Measurements from ENCODE around the gene TTC14.
"Not testable (repeated sequence)": the region's sequence is repeated elsewhere in the genome, so short reads cannot be mapped to it uniquely, and the experiment has no call there.

TTC14 gene

GRCh38 chr3:180580934-180581333 is 21.0 kb upstream of the TTC14 start:
- H3K4me3 ChIP-seq (ENCODE audit: low read depth, low read length): no peak overlapping the region
- no peak for TF ChIP-seq CTCF (IDR thresholded peaks at IDR 0.05; ENCODE audit: low read depth, low read length)

GRCh38 chr3:180590396-180590795 is 11.6 kb upstream of the TTC14 start:
- TF ChIP-seq CTCF (IDR thresholded peaks at IDR 0.05; ENCODE audit: low read depth, low read length): no peak
- H3K4me3 ChIP-seq (ENCODE audit: low read depth, low read length): no peak overlapping the region

- H3K4me3 ChIP-seq (ENCODE audit: low read depth, low read length): not testable (repeated sequence)
These were observed 8.3 kb upstream of the TTC14 start for GRCh38 chr3:180593631-180594030.

- H3K4me3 ChIP-seq (ENCODE audit: low read depth, low read length): no peak overlapping the region
- no peak for TF ChIP-seq CTCF (IDR thresholded peaks at IDR 0.05; ENCODE audit: low read depth, low read length)
These were observed 7.1 kb upstream of the TTC14 start for GRCh38 chr3:180594631-180595558.

- TF ChIP-seq CTCF (IDR thresholded peaks at IDR 0.05; ENCODE audit: low read depth, low read length): no peak
- no peak overlapping the region for H3K4me3 ChIP-seq (ENCODE audit: low read depth, low read length)
These were observed 6.4 kb upstream of the TTC14 start for GRCh38 chr3:180595559-180595935.

- no peak for TF ChIP-seq CTCF (IDR thresholded peaks at IDR 0.05; ENCODE audit: low read depth, low read length)
- no peak overlapping the region for H3K4me3 ChIP-seq (ENCODE audit: low read depth, low read length)
These were observed 1.5 kb upstream of the TTC14 start for GRCh38 chr3:180600473-180600872.

- no peak overlapping the region for H3K4me3 ChIP-seq (ENCODE audit: low read depth, low read length)
- TF ChIP-seq CTCF (IDR thresholded peaks at IDR 0.05; ENCODE audit: low read depth, low read length): no peak
These were observed 9.0 kb downstream of the TTC14 start for GRCh38 chr3:180611006-180611405.

- no peak for TF ChIP-seq CTCF (IDR thresholded peaks at IDR 0.05; ENCODE audit: low read depth, low read length)
- no peak overlapping the region for H3K4me3 ChIP-seq (ENCODE audit: low read depth, low read length)
These were observed 10.4 kb downstream of the TTC14 start for GRCh38 chr3:180612364-180612763.
